Measurements from ENCODE around the gene USP49. TPM values are rescaled to one million over a fixed set of nuclear protein-coding genes. Genes with fewer than 3 reads are reported as not detected.

Gene USP49
- total and polyA plus RNA-seq, 2 of the 13 experiments (the other 11 are each of a cell fraction or from before 2014, with no cell fraction given) = 2.9 to 4.3 TPM

DNA sequence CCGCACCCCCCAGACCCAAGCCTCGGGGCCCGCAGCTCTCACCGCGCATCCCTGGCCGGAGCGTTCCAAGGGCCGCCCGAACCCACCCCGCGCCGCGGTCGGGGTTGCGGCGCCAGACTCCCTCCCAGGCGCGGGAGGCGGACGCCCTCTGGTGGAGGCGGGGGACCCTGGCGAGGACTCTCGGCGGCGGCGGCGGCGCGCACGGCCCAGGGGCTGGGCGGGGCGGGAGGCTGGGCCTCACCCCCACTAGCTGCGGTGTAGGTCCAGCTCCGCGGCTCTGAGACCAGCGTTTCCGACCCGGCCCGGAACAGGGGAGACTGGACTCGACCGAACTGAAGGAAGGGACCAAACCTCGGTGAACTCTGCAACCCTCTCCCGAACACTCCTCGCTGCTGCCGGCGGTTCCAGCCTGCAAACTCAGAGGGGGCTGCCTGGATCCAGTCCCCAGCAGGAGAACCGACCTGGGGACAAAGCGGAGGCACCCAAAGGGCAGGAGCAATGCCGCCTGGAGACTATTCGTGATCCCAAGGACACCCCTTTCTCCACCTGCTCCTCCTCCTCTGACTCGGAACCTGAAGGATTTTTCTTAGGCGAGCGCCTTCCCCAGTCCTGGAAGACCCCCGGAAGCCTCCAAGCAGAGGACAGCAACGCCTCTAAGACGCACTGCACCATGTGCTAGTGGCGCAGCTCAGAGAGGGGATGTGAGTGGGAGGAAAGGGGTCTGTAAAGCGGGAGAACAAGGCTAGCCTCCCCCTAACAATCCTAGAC is 108.5 kb downstream of the USP49 start (continued):
- TF ChIP-seq ZNF143 (CRISPR knock-in tag; IDR thresholded peaks at IDR 0.05) = no peak
- no peak for TF ChIP-seq TBX2 (CRISPR knock-in tag; IDR thresholded peaks at IDR 0.05; ENCODE audit: borderline replicate concordance)
- TF ChIP-seq, protein P1, sequence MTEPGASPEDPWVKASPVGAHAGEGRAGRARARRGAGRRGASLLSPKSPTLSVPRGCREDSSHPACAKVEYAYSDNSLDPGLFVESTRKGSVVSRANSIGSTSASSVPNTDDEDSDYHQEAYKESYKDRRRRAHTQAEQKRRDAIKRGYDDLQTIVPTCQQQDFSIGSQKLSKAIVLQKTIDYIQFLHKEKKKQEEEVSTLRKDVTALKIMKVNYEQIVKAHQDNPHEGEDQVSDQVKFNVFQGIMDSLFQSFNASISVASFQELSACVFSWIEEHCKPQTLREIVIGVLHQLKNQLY (CRISPR knock-in tag; IDR thresholded peaks at IDR 0.05) = no peak
- TF ChIP-seq, protein P2, sequence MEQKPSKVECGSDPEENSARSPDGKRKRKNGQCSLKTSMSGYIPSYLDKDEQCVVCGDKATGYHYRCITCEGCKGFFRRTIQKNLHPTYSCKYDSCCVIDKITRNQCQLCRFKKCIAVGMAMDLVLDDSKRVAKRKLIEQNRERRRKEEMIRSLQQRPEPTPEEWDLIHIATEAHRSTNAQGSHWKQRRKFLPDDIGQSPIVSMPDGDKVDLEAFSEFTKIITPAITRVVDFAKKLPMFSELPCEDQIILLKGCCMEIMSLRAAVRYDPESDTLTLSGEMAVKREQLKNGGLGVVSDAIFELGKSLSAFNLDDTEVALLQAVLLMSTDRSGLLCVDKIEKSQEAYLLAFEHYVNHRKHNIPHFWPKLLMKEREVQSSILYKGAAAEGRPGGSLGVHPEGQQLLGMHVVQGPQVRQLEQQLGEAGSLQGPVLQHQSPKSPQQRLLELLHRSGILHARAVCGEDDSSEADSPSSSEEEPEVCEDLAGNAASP (CRISPR knock-in tag; IDR thresholded peaks at IDR 0.05; ENCODE audit: borderline replicate concordance) = no peak
- TF ChIP-seq AGO1 (IDR thresholded peaks at IDR 0.05; ENCODE audit: low read depth, low read length, poor library complexity, severe bottlenecking) = peak; percentile 76
- TF ChIP-seq SP4 (CRISPR knock-in tag; IDR thresholded peaks at IDR 0.05) = peak; percentile 77
- TF ChIP-seq ZFP41 (CRISPR knock-in tag; IDR thresholded peaks at IDR 0.05; ENCODE audit: borderline replicate concordance) = no peak
- TF ChIP-seq ISL2 (CRISPR knock-in tag; IDR thresholded peaks at IDR 0.05) = no peak
- TF ChIP-seq, protein P3, sequence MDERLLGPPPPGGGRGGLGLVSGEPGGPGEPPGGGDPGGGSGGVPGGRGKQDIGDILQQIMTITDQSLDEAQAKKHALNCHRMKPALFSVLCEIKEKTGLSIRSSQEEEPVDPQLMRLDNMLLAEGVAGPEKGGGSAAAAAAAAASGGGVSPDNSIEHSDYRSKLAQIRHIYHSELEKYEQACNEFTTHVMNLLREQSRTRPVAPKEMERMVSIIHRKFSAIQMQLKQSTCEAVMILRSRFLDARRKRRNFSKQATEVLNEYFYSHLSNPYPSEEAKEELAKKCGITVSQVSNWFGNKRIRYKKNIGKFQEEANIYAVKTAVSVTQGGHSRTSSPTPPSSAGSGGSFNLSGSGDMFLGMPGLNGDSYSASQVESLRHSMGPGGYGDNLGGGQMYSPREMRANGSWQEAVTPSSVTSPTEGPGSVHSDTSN (CRISPR knock-in tag; IDR thresholded peaks at IDR 0.05) = no peak
- TF ChIP-seq NBN (conservative IDR thresholded peaks at IDR 0.05) = no peak
- TF ChIP-seq HMG20B (CRISPR knock-in tag; conservative IDR thresholded peaks at IDR 0.05) = no peak
- no peak for TF ChIP-seq ZNF430 (CRISPR knock-in tag; IDR thresholded peaks at IDR 0.05)
- TF ChIP-seq MIXL1 (CRISPR knock-in tag; IDR thresholded peaks at IDR 0.05) = peak; percentile 17; the same call in 1 of the 2 replicates
- 0 out of 2 replicates have a peak, but pooled peaks have one; percentile 5 for TF ChIP-seq ZNF12 (CRISPR knock-in tag; IDR thresholded peaks at IDR 0.05)
- no peak; the same call in 1 of the 2 replicates for TF ChIP-seq ZNF124 (CRISPR knock-in tag; IDR thresholded peaks at IDR 0.05)
- peak; percentile 41; the same call in 1 of the 2 replicates for TF ChIP-seq PAXIP1 (CRISPR knock-in tag; conservative IDR thresholded peaks at IDR 0.05)
- TF ChIP-seq MLLT10 (CRISPR knock-in tag; IDR thresholded peaks at IDR 0.05) = no peak
- TF ChIP-seq ZNF501 (CRISPR knock-in tag; IDR thresholded peaks at IDR 0.05) = no peak
- TF ChIP-seq DRAP1 (CRISPR knock-in tag; IDR thresholded peaks at IDR 0.05) = no peak
- peak; percentile 93 for TF ChIP-seq KDM3A (CRISPR knock-in tag; IDR thresholded peaks at IDR 0.05; ENCODE audit: low read depth)
- peak; percentile 36 for TF ChIP-seq ZBTB20 (CRISPR knock-in tag; IDR thresholded peaks at IDR 0.05; ENCODE audit: borderline replicate concordance, low read depth)
- TF ChIP-seq ZNF24 (IDR thresholded peaks at IDR 0.05) = 0 out of 2 replicates have a peak, but pooled peaks have one; percentile 16
- TF ChIP-seq, protein P4, sequence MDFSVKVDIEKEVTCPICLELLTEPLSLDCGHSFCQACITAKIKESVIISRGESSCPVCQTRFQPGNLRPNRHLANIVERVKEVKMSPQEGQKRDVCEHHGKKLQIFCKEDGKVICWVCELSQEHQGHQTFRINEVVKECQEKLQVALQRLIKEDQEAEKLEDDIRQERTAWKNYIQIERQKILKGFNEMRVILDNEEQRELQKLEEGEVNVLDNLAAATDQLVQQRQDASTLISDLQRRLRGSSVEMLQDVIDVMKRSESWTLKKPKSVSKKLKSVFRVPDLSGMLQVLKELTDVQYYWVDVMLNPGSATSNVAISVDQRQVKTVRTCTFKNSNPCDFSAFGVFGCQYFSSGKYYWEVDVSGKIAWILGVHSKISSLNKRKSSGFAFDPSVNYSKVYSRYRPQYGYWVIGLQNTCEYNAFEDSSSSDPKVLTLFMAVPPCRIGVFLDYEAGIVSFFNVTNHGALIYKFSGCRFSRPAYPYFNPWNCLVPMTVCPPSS (IDR thresholded peaks at IDR 0.05) = no peak
